Adrenal gland (tissue), 12 donors: ENCODE measurements around the gene USPL1. TPM values are rescaled to one million over a fixed set of nuclear protein-coding genes. Genes with fewer than 3 reads are reported as not detected.

Source experiments
- DNase-seq, 7 donors: peaks; one replicate each; pipeline ENCODE4 v3.0.0-alpha.2; 2019 to 2020
- H3K27ac ChIP-seq, 5 donors: fragments of 200-600 bp; sonication (generic) in 4 of 5; 1 replicate in 3 of 5; 2 replicates in 2 of 5; pipeline versions ENCODE4 v1.5.1 to v1.8.0; 2016 to 2020; ENCODE audit warnings: mild to moderate bottlenecking in 1 of 5
- H3K27me3 ChIP-seq: fragments of 200-600 bp; 2 replicates; pipeline ENCODE4 v1.8.0; 2021
- H3K36me3 ChIP-seq, 2 donors: fragments of 200-600 bp; replicated peaks in 1 of 2; 1 replicate in 1 of 2; 2 replicates in 1 of 2; pipeline versions ENCODE4 v1.5.1 to v1.8.0; 2018 to 2022
- H3K4me1 ChIP-seq, 2 donors: fragments of 200-600 bp; replicated peaks in 1 of 2; 1 replicate in 1 of 2; 2 replicates in 1 of 2; pipeline versions ENCODE4 v1.5.1 to v1.8.0; 2018 to 2021
- H3K4me3 ChIP-seq, 4 donors: fragments of 200-600 bp; sonication (generic) in 3 of 4; one replicate each; pipeline ENCODE4 v1.5.1; 2016 to 2018
- H3K9me3 ChIP-seq, 3 donors: fragments of 200-600 bp; sonication (generic) in 1 of 3; replicated peaks in 1 of 3; 1 replicate in 2 of 3; 2 replicates in 1 of 3; pipeline versions ENCODE4 v1.5.1 to v1.8.0; 2016 to 2021
- POLR2A ChIP-seq, 2 donors: fragments of 450-650 bp; IDR thresholded peaks; one replicate each; pipeline ENCODE4 v1.6.1; 2017; ENCODE audit warnings: antibody characterized with exemption in 2 of 2, mild to moderate bottlenecking in 2 of 2, moderate library complexity in 1 of 2
- WGBS, 4 donors: extraction: QIAGEN DNeasy Blood & Tissue Kit in 2 of 4; methylation state at CpG; one replicate each; pipeline versions ENCODE4 v1.1.5 to v1.1.7; 2013 to 2017; 5-methylcytosine and 5-hydroxymethylcytosine counted together
- intact Hi-C, 2 donors: fragments of 100-400 bp; cut with DNase I; formaldehyde crosslinking; loops; one replicate each; pipeline versions ENCODE4 v1.14.1 to v1.15.0; 2022 to 2023
- polyA plus RNA-seq, 3 donors: library from polyadenylated mRNA; stranded (reverse); fragments of 200-250 nt in 2 of 3; fragments of 350-450 nt in 1 of 3; fragmentation: Illumina TruSeq in 1 of 3; extraction: RNeasy Lipid Tissue Mini Kit (QIAGEN cat#74804) in 1 of 3; gene quantifications; one replicate each; pipeline ENCODE4 v1.2.3, GENCODE V29; 2013 to 2014
- total RNA-seq, 9 donors: library from RNA; depleted of rRNA in 4 of 9; stranded (reverse); fragments of >200 nt in 4 of 9; fragments of 120-200 nt in 1 of 9; fragmentation: NEBNext Ultra II Directional in 1 of 9; extraction: Animal tissue kit (Norgen Biotek cat#: 25700) in 1 of 9; gene quantifications; one replicate each; pipeline versions ENCODE4 v1.1.0 to v1.2.4, GENCODE V29; 2013 to 2023
- TF ChIP-seq, protein P1 (sequence below), 6 experiments: fragments of 450-650 bp in 4 of 6; fragments of 200-600 bp in 2 of 6; sonication (generic) in 1 of 6; IDR thresholded peaks; 1 replicate in 5 of 6; 2 replicates in 1 of 6; pipeline versions ENCODE4 v1.5.1 to v1.8.0; 2016 to 2021; ENCODE audit warnings: antibody characterized with exemption in 6 of 6, mild to moderate bottlenecking in 2 of 6, moderate library complexity in 1 of 6
- donor health status: healthy with polysubstance abuse.
- donor health status: Bipolar disorder and iron deficiency.
- donor health status: DM: yes; HTN: yes; CAD: no.
- donor health status: DM: no; HTN: no; CAD: no.
- donor health status: DM: no; HTN: no; CAD: no.
- donor health status: DM: yes; HTN: yes; CAD: no.

The USPL1 gene
- total and polyA plus RNA-seq, 12 donors, result 6.3 to 23.8 (median 15.5) TPM

DNA sequence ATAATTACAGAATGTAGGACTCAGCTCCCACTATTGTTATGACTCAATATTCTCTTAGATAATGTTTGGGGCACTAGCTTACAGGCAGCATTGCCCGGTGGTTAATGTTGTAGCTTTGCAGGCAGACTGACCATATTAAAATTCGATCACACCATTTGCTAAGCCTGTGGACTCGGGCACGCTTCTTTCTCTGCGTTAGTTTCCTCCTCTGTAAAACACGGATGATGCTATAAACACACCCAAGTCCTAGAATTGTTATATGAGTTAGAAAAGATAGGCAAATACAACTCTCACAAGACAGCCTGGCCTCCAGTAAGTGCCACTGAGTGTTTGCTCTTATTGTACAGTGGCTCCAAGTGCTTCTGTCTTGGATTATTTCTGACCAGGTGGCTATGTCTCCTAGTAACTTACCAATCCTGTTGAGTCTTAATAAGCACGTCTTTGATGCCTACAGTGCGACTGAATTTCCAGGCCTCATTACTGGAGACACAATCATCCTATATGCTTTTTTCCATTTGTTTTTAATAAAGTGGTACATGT lies 67.7 kb downstream of the USPL1 start:
- H3K9me3 ChIP-seq, result no peaks in the 10 kb centered on the region
- WGBS, 4 donors, result 78 to 83% (median 78%) methylated on average over 8 of the region's 8 CpGs
- H3K27me3 ChIP-seq, result no peaks in the 10 kb centered on the region
- TF ChIP-seq, protein P1, sequence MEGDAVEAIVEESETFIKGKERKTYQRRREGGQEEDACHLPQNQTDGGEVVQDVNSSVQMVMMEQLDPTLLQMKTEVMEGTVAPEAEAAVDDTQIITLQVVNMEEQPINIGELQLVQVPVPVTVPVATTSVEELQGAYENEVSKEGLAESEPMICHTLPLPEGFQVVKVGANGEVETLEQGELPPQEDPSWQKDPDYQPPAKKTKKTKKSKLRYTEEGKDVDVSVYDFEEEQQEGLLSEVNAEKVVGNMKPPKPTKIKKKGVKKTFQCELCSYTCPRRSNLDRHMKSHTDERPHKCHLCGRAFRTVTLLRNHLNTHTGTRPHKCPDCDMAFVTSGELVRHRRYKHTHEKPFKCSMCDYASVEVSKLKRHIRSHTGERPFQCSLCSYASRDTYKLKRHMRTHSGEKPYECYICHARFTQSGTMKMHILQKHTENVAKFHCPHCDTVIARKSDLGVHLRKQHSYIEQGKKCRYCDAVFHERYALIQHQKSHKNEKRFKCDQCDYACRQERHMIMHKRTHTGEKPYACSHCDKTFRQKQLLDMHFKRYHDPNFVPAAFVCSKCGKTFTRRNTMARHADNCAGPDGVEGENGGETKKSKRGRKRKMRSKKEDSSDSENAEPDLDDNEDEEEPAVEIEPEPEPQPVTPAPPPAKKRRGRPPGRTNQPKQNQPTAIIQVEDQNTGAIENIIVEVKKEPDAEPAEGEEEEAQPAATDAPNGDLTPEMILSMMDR (IDR thresholded peaks at IDR 0.05), result no peak
- no peak for TF ChIP-seq POLR2A (IDR thresholded peaks at IDR 0.05)
- no peak overlapping the region for H3K27ac ChIP-seq
- no peak overlapping the region for H3K4me3 ChIP-seq
- DNase-seq, result no peak
- H3K36me3 ChIP-seq, result no peaks in the 10 kb centered on the region
- intact Hi-C loops, result loop anchor here (10.0 kb wide), 2 partner anchors 119 to 179 kb away; no protein-coding TSS in a partner anchor
- no peaks in the 10 kb centered on the region for H3K4me1 ChIP-seq

DNA sequence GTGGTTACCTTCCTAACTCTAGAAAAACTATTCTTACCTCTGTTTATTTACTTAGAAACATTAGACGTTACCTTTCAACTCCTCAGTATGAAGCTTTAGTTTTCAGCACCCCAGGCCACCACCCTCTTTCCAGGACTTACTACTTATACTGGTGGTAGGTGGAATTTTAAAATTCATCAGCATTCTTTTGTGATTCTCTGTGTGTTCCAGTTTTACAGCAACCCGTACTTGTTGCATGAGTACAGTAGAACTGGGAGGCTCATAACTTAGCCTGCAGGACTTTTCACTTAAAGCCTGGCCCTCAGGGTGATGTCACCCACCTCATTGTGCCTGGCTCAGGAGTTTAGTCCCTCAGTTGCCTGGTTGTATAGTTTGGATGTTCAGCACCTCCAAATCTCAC lies 68.3 kb downstream of the USPL1 start:
- TF ChIP-seq, protein P1 (IDR thresholded peaks at IDR 0.05), result no peak
- no peak for TF ChIP-seq POLR2A (IDR thresholded peaks at IDR 0.05)
- Histone ChIP-seq H3K4me1 (no peaks in the 10 kb centered on the region), H3K27me3 (no peaks in the 10 kb centered on the region), H3K27ac (no peak overlapping the region), H3K9me3 (no peaks in the 10 kb centered on the region), H3K4me3 (no peak overlapping the region), H3K36me3 (no peaks in the 10 kb centered on the region)
- DNase-seq, result no peak
- intact Hi-C loops, result loop anchor here (10.0 kb wide), 2 partner anchors 119 to 179 kb away; no protein-coding TSS in a partner anchor
- WGBS, 4 donors, result 82 to 89% (median 85%) methylated on average over 2 of the region's 2 CpGs

DNA sequence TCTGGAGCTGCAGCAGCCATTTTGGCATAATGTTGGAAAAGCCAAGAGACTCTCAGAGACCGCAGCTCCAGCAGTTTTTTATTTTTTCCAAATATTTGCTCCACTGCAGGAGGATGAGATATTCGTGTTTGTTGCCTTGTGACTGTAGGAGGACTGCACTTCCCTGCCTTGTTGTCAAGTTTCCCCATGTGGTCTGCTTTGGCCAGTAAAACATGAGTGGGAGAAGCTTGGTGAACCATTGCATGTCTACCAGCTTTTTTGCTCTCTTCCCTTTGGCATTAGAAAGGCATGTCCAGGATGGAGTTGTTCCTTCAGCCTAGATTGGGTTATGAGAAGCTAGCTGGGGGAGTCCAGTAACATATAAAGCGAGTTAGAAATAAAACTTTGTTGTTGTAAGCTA lies 69.9 kb downstream of the USPL1 start:
- Histone ChIP-seq H3K36me3 (no peaks in the 10 kb centered on the region), H3K4me3 (no peak overlapping the region), H3K4me1 (no peaks in the 10 kb centered on the region), H3K9me3 (no peaks in the 10 kb centered on the region), H3K27ac (no peak overlapping the region), H3K27me3 (no peaks in the 10 kb centered on the region)
- 73 to 92% (median 87%) methylated on average over 3 of the region's 3 CpGs for WGBS, 4 donors
- TF ChIP-seq POLR2A (IDR thresholded peaks at IDR 0.05), result no peak
- TF ChIP-seq, protein P1 (IDR thresholded peaks at IDR 0.05), result no peak
- no peak for DNase-seq
- intact Hi-C loops, result loop anchor here (10.0 kb wide), 2 partner anchors 117 to 177 kb away; no protein-coding TSS in a partner anchor

DNA sequence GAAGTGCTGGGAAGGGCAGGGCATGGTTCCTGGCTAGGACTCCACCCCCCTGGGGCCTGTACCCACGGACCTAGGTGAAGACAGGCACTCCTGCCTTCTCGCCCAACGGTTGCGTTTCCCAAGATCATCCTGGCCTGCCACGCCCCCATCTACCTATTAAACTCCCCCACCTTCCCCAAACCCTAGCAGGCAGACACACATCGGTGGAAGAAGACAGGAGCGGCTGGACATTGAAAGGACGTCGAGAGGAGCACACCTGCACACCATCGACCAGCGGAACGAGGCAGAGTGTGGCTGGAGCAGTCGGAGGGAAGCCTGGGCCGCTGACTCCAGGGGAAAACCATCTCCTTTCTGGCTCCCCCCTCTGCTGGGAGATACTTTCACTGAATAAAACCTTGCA lies 72.0 kb downstream of the USPL1 start:
- DNase-seq, result no peak
- intact Hi-C loops, result loop anchor here (10.0 kb wide), 2 partner anchors 115 to 175 kb away; no protein-coding TSS in a partner anchor
- no peak for TF ChIP-seq POLR2A (IDR thresholded peaks at IDR 0.05)
- TF ChIP-seq, protein P1 (IDR thresholded peaks at IDR 0.05), result no peak
- H3K4me1 ChIP-seq, result no peaks in the 10 kb centered on the region
- no peaks in the 10 kb centered on the region for H3K36me3 ChIP-seq
- no peaks in the 10 kb centered on the region for H3K9me3 ChIP-seq
- peak overlapping the region in 4 of 5 donors; percentile 10 to 88 (median 63) for H3K27ac ChIP-seq
- 88 to 96% (median 93%) methylated on average over 13 to 14 of the region's 14 CpGs for WGBS, 4 donors
- no peaks in the 10 kb centered on the region for H3K27me3 ChIP-seq
- H3K4me3 ChIP-seq, result peak overlapping the region in 1 of 4 donors; percentile 39
